IMR-90 (cell line): ENCODE data around the gene ESAM. TPM values are rescaled to one million over a fixed set of nuclear protein-coding genes. Genes with fewer than 3 reads are reported as not detected.

Experiments
- ATAC-seq: fragments of 200-7000 bp; cut with Tn5 transposase; 2 replicates; pipeline ENCODE4 v1.9.1; 2020; ENCODE audit warnings: low read depth, mild to moderate bottlenecking, moderate library complexity
- BruUV-seq: library from RNA; stranded (reverse); fragments of 400-500 nt; replicated peaks from 2 replicates; lab custom pipeline; 2021; lab: Mats Ljungman, UMichigan
- CTCF ChIA-PET: fragments of 300-600 bp; formaldehyde crosslinking; extraction: SDS; loops from one replicate; lab custom pipeline; 2021; ENCODE audit warnings: antibody characterized with exemption; lab: Yijun Ruan, JAX
- POLR2A ChIA-PET: fragments of 300-600 bp; sonication (Branson Sonifier 250); formaldehyde crosslinking; loops from one replicate; lab custom pipeline; 2022; ENCODE audit warnings: antibody characterized with exemption; ENCODE audit not compliant: unreplicated experiment; lab: Charles Lee
- DNase-seq: peaks from one replicate; pipeline ENCODE4 v3.0.0; 2013
- H2AFZ ChIP-seq: replicated peaks from 2 replicates; pipeline ENCODE3; 2013; ENCODE audit warnings: low read length, mild to moderate bottlenecking; ENCODE audit not compliant: poor library complexity
- H2AK5ac ChIP-seq: 2 replicates; pipeline ENCODE4 v1.6.1; 2013; ENCODE audit warnings: low read depth, low read length, inconsistent platforms
- H2AK9ac ChIP-seq: replicated peaks from 2 replicates; pipeline ENCODE3; 2013; ENCODE audit warnings: mild to moderate bottlenecking, low read depth, low read length, moderate library complexity; ENCODE audit not compliant: poor library complexity
- H2BK120ac ChIP-seq: 2 replicates; pipeline ENCODE4 v1.6.1; 2013; ENCODE audit warnings: low read depth, low read length, inconsistent platforms
- H2BK15ac ChIP-seq: 3 replicates; pipeline ENCODE4 v1.6.1; 2013; ENCODE audit warnings: low read depth, low read length, inconsistent platforms
- H2BK20ac ChIP-seq: 2 replicates; pipeline ENCODE4 v1.6.1; 2013; ENCODE audit warnings: low read depth, mild to moderate bottlenecking, inconsistent platforms, low read length, moderate library complexity
- H2BK5ac ChIP-seq: 2 replicates; pipeline ENCODE4 v1.6.1; 2013; ENCODE audit warnings: mild to moderate bottlenecking, low read depth, low read length, inconsistent platforms; ENCODE audit not compliant: poor library complexity, severe bottlenecking
- H3K14ac ChIP-seq: replicated peaks from 2 replicates; pipeline ENCODE4 v1.6.1; 2013; ENCODE audit warnings: low read depth, low read length, inconsistent platforms
- H3K18ac ChIP-seq: 2 replicates; pipeline ENCODE4 v1.6.1; 2013; ENCODE audit warnings: low read depth, low read length, control low read depth
- H3K23ac ChIP-seq: 2 replicates; pipeline ENCODE4 v1.6.1; 2013; ENCODE audit warnings: low read depth, low read length, inconsistent platforms
- H3K27ac ChIP-seq: 2 replicates; pipeline ENCODE4 v1.5.1; 2013; ENCODE audit warnings: mild to moderate bottlenecking, control low read depth, low read length; ENCODE audit not compliant: insufficient read depth
- H3K27me3 ChIP-seq: 2 replicates; pipeline ENCODE4 v1.6.1; 2013; ENCODE audit warnings: low read length; ENCODE audit not compliant: control insufficient read depth, insufficient read depth
- H3K36me3 ChIP-seq: 2 replicates; pipeline ENCODE4 v1.6.1; 2013; ENCODE audit warnings: low read length, mixed read lengths; ENCODE audit not compliant: control insufficient read depth, insufficient read depth
- H3K4ac ChIP-seq: 2 replicates; pipeline ENCODE4 v1.6.1; 2013; ENCODE audit warnings: low read depth, low read length, inconsistent platforms
- H3K4me1 ChIP-seq: 2 replicates; pipeline ENCODE4 v1.6.1; 2013; ENCODE audit warnings: low read length, mixed read lengths; ENCODE audit not compliant: control insufficient read depth, insufficient read depth
- H3K4me2 ChIP-seq: 2 replicates; pipeline ENCODE4 v1.6.1; 2013; ENCODE audit warnings: low read depth, mild to moderate bottlenecking, control low read depth, low read length, moderate library complexity
- H3K4me3 ChIP-seq: 2 replicates; pipeline ENCODE4 v1.5.1; 2013; ENCODE audit warnings: low read depth, mild to moderate bottlenecking, control low read depth, low read length, moderate library complexity; ENCODE audit not compliant: insufficient read depth
- H3K56ac ChIP-seq: 2 replicates; pipeline ENCODE4 v1.6.1; 2013; ENCODE audit warnings: low read length, inconsistent platforms; ENCODE audit not compliant: insufficient read depth; ENCODE audit errors: extremely low read depth
- H3K79me1 ChIP-seq, 2 experiments: 2 replicates each; pipeline ENCODE4 v1.6.1; 2013; ENCODE audit warnings: low read length in 2 of 2, inconsistent platforms in 1 of 2, low read depth in 1 of 2
- H3K9ac ChIP-seq: 2 replicates; pipeline ENCODE4 v1.6.1; 2013; ENCODE audit warnings: low read depth, low read length, control low read depth
- H3K9me1 ChIP-seq: 2 replicates; pipeline ENCODE4 v1.6.1; 2013; ENCODE audit warnings: low read length, inconsistent platforms; ENCODE audit not compliant: insufficient read depth
- H3K9me3 ChIP-seq: 2 replicates; pipeline ENCODE4 v1.6.1; 2013; ENCODE audit warnings: low read length; ENCODE audit not compliant: control insufficient read depth, insufficient read depth
- H4K20me1 ChIP-seq: 2 replicates; pipeline ENCODE4 v1.6.1; 2013; ENCODE audit warnings: low read length, inconsistent platforms; ENCODE audit not compliant: insufficient read depth
- H4K5ac ChIP-seq: 2 replicates; pipeline ENCODE4 v1.6.1; 2013; ENCODE audit warnings: mild to moderate bottlenecking, low read depth, low read length, control low read depth
- H4K8ac ChIP-seq, 2 experiments: 2 replicates each; pipeline ENCODE4 v1.6.1; 2013; ENCODE audit warnings: low read depth in 2 of 2, low read length in 2 of 2, control low read depth in 1 of 2, inconsistent platforms in 1 of 2
- H4K91ac ChIP-seq: 2 replicates; pipeline ENCODE4 v1.6.1; 2013; ENCODE audit warnings: low read depth, low read length, inconsistent platforms; ENCODE audit not compliant: insufficient read depth
- BHLHE40 ChIP-seq: fragments of 150-350 bp; IDR thresholded peaks from 2 replicates; pipeline ENCODE4 v1.6.1; 2016; ENCODE audit warnings: mild to moderate bottlenecking, low read depth, low read length
- CEBPB ChIP-seq: IDR thresholded peaks from 2 replicates; pipeline ENCODE4 v1.6.1; 2012; ENCODE audit warnings: low read depth, low read length, improper control_type of control experiment
- CHD1 ChIP-seq: IDR thresholded peaks from 2 replicates; pipeline ENCODE4 v1.6.1; 2012; ENCODE audit warnings: low read depth, low read length, improper control_type of control experiment
- FOS ChIP-seq: fragments of 150-350 bp; IDR thresholded peaks from 2 replicates; pipeline ENCODE4 v1.6.1; 2016; ENCODE audit warnings: low read depth, low read length
- MAFK ChIP-seq: IDR thresholded peaks from 2 replicates; pipeline ENCODE4 v1.6.1; 2012; ENCODE audit warnings: low read depth, low read length, improper control_type of control experiment
- MAZ ChIP-seq: IDR thresholded peaks from 2 replicates; pipeline ENCODE4 v1.6.1; 2012; ENCODE audit warnings: low read depth, mild to moderate bottlenecking, low read length, improper control_type of control experiment, moderate library complexity, borderline replicate concordance
- MXI1 ChIP-seq: IDR thresholded peaks from 2 replicates; pipeline ENCODE4 v1.6.1; 2012; ENCODE audit warnings: low read depth, mild to moderate bottlenecking, low read length, moderate library complexity, borderline replicate concordance
- NFE2L2 ChIP-seq: fragments of 150-350 bp; IDR thresholded peaks from 2 replicates; pipeline ENCODE4 v1.6.1; 2016; ENCODE audit warnings: low read depth, mild to moderate bottlenecking, low read length
- POLR2A ChIP-seq: IDR thresholded peaks from 2 replicates; pipeline ENCODE4 v1.6.1; 2012; ENCODE audit warnings: mild to moderate bottlenecking, low read depth, low read length
- RAD21 ChIP-seq: IDR thresholded peaks from 2 replicates; pipeline ENCODE4 v1.6.1; 2012; ENCODE audit warnings: low read length, improper control_type of control experiment
- RCOR1 ChIP-seq: IDR thresholded peaks from 2 replicates; pipeline ENCODE4 v1.6.1; 2012; ENCODE audit warnings: mild to moderate bottlenecking, low read length, improper control_type of control experiment; ENCODE audit not compliant: insufficient replicate concordance
- SMC3 ChIP-seq: fragments of 150-350 bp; IDR thresholded peaks from 2 replicates; pipeline ENCODE4 v1.6.1; 2016; ENCODE audit warnings: low read depth, mild to moderate bottlenecking, antibody characterized with exemption, low read length, moderate library complexity
- WGBS, 2 experiments: methylation state at CpG; one replicate each; pipeline versions ENCODE4 v1.1.5 to v1.1.7; 2013; ENCODE audit warnings: missing lambda C conversion rate in 2 of 2; ENCODE audit not compliant: insufficient read length in 1 of 2; ENCODE audit errors: extremely low coverage in 2 of 2; 5-methylcytosine and 5-hydroxymethylcytosine counted together
- dilution Hi-C: fragments of 300-500 bp; cut with HindIII; formaldehyde crosslinking; loops from one replicate; pipeline ENCODE4 v1.14.3; 2018; ENCODE audit warnings: low sequenced_read_pairs; ENCODE audit not compliant: unreplicated experiment
- in situ Hi-C: fragments of 300-500 bp; cut with MboI; formaldehyde crosslinking; loops from 3 replicates; pipeline ENCODE4 v1.14.3; 2019; ENCODE audit warnings: low sequenced_read_pairs, inconsistent platforms, mixed read lengths
- intact Hi-C: fragments of 100-400 bp; cut with micrococcal nuclease; formaldehyde crosslinking; loops from 2 replicates; pipeline ENCODE4 v1.10.0; 2022
- polyA plus RNA-seq, 3 experiments: library from polyadenylated mRNA; depleted of rRNA; stranded (reverse); fragments of >200 nt; gene quantifications; 2 replicates each; pipeline ENCODE4 v1.2.3, GENCODE V29; 2012; ENCODE audit warnings: low replicate concordance in 1 of 3
- total RNA-seq: library from RNA; depleted of rRNA; stranded (reverse); fragments of >200 nt; gene quantifications from 2 replicates; pipeline ENCODE4 v1.2.3, GENCODE V29; 2012
- TF ChIP-seq, protein P1 (sequence below): conservative IDR thresholded peaks from 2 replicates; pipeline ENCODE4 v1.5.1; 2012; ENCODE audit warnings: mild to moderate bottlenecking, low read depth, low read length, improper control_type of control experiment

Gene ESAM
- total and polyA plus RNA-seq, 2 of the 4 experiments (the other 2 are of a cell fraction): under 0.01 to 0.12 TPM

DNA sequence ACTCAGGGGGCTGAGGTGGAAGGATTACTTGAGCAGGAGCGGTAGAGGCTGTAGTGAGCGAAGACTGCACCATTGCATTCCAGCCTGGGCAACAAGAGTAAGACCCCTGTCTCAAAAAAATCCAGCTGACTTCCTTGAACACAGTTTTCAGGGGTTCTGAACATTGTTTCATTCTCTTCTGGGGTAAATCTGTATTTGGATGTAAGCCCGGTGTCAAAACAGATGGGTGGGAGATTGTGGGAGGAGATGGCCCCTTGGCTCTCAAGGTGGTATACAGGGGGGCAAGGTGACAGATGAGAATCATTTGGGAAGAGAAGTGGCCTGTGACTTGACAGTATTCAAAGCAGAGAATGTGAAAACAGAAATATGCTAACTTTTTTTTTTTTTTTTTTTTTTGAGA is 4.8 kb downstream of the ESAM start (continued):
- TF ChIP-seq RCOR1: no peak

DNA sequence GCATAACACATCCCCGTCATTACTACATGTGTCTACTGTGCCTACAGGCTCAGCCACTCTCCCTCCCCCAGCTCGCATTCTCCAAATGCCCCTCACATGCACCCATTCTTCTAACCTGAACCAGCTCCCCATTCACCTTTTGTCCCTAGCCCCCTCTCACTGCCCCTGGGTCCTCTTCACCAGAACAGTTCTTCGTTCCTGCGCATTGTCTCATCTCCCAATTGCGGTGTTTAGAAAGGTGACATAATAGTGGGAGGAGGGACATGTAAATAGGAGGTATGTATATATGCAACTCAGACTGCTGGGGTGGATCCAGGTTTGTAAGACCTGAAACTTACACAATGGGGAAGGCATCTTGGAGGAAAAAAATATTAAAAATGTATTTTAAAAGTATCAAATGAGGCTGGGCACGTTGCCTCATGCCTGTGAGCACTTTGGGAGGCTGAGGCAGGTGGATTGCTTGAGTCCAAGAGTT is 5.3 kb downstream of the ESAM start:
- ATAC-seq (no peak), DNase-seq (no peak)
- Histone ChIP-seq H2BK120ac (no peak overlapping the region), H3K4me2 (no peak overlapping the region), H3K27ac (no peak overlapping the region), H3K18ac (no peak overlapping the region), H3K36me3 (no peaks in the 10 kb centered on the region), H2BK5ac (no peak overlapping the region), H4K91ac (no peak overlapping the region), H4K5ac (no peak overlapping the region), H2AK5ac (peak overlapping the region; percentile 24; the same call in 1 of the 2 replicates), H2AK9ac (no peak overlapping the region), H2AFZ (no peak overlapping the region), H3K79me1 (no peaks in the 10 kb centered on the region), H3K9me1 (peaks cover 12% of the 10 kb centered on the region), H3K23ac (no peak overlapping the region), H3K4me1 (peaks cover 4% of the 10 kb centered on the region; the same call in 1 of the 2 replicates), H4K8ac (no peak overlapping the region), H3K56ac (no peak overlapping the region), H2BK15ac (no peak overlapping the region), H3K9me3 (no peaks in the 10 kb centered on the region), H4K20me1 (no peaks in the 10 kb centered on the region), H3K4me3 (no peak overlapping the region), H3K4ac (no peak overlapping the region), H3K9ac (no peak overlapping the region), H3K14ac (no peak overlapping the region), H2BK20ac (no peak overlapping the region), H3K27me3 (peaks cover 10% of the 10 kb centered on the region; the same call in 1 of the 2 replicates)
- intact Hi-C loops: no loop called here
- in situ Hi-C loops: no loop called here
- dilution Hi-C loops: no loop called here
- no CpG with 5 or more reads among the region's 6 CpGs for WGBS, 2 experiments
- CTCF ChIA-PET: interaction anchor here (1.8 kb wide), 1 partner anchor 10 kb away, joined by 5 read pairs; no protein-coding TSS in a partner anchor
- no peak for TF ChIP-seq MXI1
- TF ChIP-seq POLR2A: no peak
- TF ChIP-seq, protein P1, sequence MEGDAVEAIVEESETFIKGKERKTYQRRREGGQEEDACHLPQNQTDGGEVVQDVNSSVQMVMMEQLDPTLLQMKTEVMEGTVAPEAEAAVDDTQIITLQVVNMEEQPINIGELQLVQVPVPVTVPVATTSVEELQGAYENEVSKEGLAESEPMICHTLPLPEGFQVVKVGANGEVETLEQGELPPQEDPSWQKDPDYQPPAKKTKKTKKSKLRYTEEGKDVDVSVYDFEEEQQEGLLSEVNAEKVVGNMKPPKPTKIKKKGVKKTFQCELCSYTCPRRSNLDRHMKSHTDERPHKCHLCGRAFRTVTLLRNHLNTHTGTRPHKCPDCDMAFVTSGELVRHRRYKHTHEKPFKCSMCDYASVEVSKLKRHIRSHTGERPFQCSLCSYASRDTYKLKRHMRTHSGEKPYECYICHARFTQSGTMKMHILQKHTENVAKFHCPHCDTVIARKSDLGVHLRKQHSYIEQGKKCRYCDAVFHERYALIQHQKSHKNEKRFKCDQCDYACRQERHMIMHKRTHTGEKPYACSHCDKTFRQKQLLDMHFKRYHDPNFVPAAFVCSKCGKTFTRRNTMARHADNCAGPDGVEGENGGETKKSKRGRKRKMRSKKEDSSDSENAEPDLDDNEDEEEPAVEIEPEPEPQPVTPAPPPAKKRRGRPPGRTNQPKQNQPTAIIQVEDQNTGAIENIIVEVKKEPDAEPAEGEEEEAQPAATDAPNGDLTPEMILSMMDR: no peak
- no peak for TF ChIP-seq FOS
- no peak for TF ChIP-seq CEBPB
- TF ChIP-seq SMC3: no peak
- TF ChIP-seq CHD1: no peak
- TF ChIP-seq MAFK: no peak
- TF ChIP-seq NFE2L2: no peak
- TF ChIP-seq MAZ: no peak
- no peak for TF ChIP-seq BHLHE40
- no peak for TF ChIP-seq RAD21
- no TSS peak for BruUV-seq
- POLR2A ChIA-PET: no interaction called here
